ENCODE results near the gene G3BP2. TPM values are rescaled to one million over a fixed set of nuclear protein-coding genes. Genes with fewer than 3 reads are reported as not detected.

G3BP2 gene
- total and polyA plus RNA-seq, 4 donors, result 15.7 to 81.6 (median 55.1) TPM

GRCh38 chr4:75653845-75654503 lies 19.2 kb downstream of the G3BP2 start:
- WGBS, result 88% methylated on average over 2 of the region's 2 CpGs
- Histone ChIP-seq H3K4me3 (ENCODE audit: low read depth in 1 of 3, low read length in 3 of 3) (no peak overlapping the region), H3K27ac (ENCODE audit: low read depth in 1 of 2, low read length in 2 of 2) (no peak overlapping the region), H3K36me3 (ENCODE audit: control insufficient read depth in 4 of 4, insufficient read depth in 3 of 4, low read depth in 1 of 4, low read length in 3 of 4) (peaks cover 2 to 45% (median 36%) of the 10 kb centered on the region in 4 donors), H3K4me1 (ENCODE audit: control insufficient read depth in 4 of 4, insufficient read depth in 4 of 4, low read length in 3 of 4) (no peaks in the 10 kb centered on the region), H3K9ac (ENCODE audit: low read depth in 1 of 2, low read length in 2 of 2) (no peak overlapping the region), H3K9me3 (ENCODE audit: control insufficient read depth in 4 of 4, low read length in 3 of 4) (no peaks in the 10 kb centered on the region), H3K27me3 (ENCODE audit: control insufficient read depth in 4 of 4, insufficient read depth in 4 of 4, low read length in 3 of 4) (no peaks in the 10 kb centered on the region)
- TF ChIP-seq RAD21 (IDR thresholded peaks at IDR 0.05) (peak; percentile 84 to 87), RXRA (IDR thresholded peaks at IDR 0.05) (no peak)
- TF ChIP-seq, protein P1, sequence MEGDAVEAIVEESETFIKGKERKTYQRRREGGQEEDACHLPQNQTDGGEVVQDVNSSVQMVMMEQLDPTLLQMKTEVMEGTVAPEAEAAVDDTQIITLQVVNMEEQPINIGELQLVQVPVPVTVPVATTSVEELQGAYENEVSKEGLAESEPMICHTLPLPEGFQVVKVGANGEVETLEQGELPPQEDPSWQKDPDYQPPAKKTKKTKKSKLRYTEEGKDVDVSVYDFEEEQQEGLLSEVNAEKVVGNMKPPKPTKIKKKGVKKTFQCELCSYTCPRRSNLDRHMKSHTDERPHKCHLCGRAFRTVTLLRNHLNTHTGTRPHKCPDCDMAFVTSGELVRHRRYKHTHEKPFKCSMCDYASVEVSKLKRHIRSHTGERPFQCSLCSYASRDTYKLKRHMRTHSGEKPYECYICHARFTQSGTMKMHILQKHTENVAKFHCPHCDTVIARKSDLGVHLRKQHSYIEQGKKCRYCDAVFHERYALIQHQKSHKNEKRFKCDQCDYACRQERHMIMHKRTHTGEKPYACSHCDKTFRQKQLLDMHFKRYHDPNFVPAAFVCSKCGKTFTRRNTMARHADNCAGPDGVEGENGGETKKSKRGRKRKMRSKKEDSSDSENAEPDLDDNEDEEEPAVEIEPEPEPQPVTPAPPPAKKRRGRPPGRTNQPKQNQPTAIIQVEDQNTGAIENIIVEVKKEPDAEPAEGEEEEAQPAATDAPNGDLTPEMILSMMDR (IDR thresholded peaks at IDR 0.05; ENCODE audit: low read depth, low read length, missing input control), result peak; percentile 53
- no peak for DNase-seq (ENCODE audit: low spot score)

DNA sequence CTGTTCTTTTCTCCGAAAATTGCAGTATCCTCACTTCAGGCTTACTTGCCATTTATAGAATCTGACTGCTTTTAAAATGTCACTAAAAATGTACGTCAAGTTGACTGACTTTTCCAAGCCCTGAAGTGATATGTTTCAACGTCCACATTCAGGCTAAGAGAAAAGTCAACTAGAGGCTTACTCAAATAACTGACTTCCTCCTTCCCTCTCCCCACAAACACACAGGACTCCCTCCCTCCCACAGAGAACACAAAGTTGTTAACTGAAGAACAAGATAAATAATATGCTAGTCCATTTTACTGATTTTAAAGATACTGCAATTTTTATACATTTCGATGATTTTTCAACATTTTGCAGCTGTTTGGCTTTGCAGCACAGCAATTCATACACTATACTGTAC lies 29.1 kb downstream of the G3BP2 start:
- H3K36me3 ChIP-seq (ENCODE audit: control insufficient read depth in 4 of 4, insufficient read depth in 3 of 4, low read depth in 1 of 4, low read length in 3 of 4), result peaks cover 5 to 51% (median 42%) of the 10 kb centered on the region in 4 donors

More for the DNA sequence above, 29.1 kb downstream of the G3BP2 start:
- WGBS, result 81% methylated on average over 4 of the region's 4 CpGs
- Histone ChIP-seq H3K9me3 (ENCODE audit: control insufficient read depth in 4 of 4, low read length in 3 of 4) (no peaks in the 10 kb centered on the region), H3K4me1 (ENCODE audit: control insufficient read depth in 4 of 4, insufficient read depth in 4 of 4, low read length in 3 of 4) (no peaks in the 10 kb centered on the region), H3K4me3 (ENCODE audit: low read depth in 1 of 3, low read length in 3 of 3) (no peak overlapping the region), H3K27me3 (ENCODE audit: control insufficient read depth in 4 of 4, insufficient read depth in 4 of 4, low read length in 3 of 4) (no peaks in the 10 kb centered on the region), H3K9ac (ENCODE audit: low read depth in 1 of 2, low read length in 2 of 2) (no peak overlapping the region), H3K27ac (ENCODE audit: low read depth in 1 of 2, low read length in 2 of 2) (no peak overlapping the region)
- TF ChIP-seq, protein P2, sequence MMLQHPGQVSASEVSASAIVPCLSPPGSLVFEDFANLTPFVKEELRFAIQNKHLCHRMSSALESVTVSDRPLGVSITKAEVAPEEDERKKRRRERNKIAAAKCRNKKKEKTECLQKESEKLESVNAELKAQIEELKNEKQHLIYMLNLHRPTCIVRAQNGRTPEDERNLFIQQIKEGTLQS (IDR thresholded peaks at IDR 0.05), result no peak
- TF ChIP-seq HNF4G (IDR thresholded peaks at IDR 0.05) (no peak), FOXA1 (IDR thresholded peaks at IDR 0.05) (no peak), JUND (IDR thresholded peaks at IDR 0.05) (no peak), TAF1 (conservative IDR thresholded peaks at IDR 0.05) (no peak), YY1 (IDR thresholded peaks at IDR 0.05) (no peak), SP1 (IDR thresholded peaks at IDR 0.05) (no peak), EGR1 (IDR thresholded peaks at IDR 0.05; ENCODE audit: low read depth in 2 of 2) (no peak), GABPA (IDR thresholded peaks at IDR 0.05 in 1 of 2, conservative IDR thresholded peaks at IDR 0.05 in 1 of 2) (no peak), NR2F2 (IDR thresholded peaks at IDR 0.05) (no peak), HNF4A (conservative IDR thresholded peaks at IDR 0.05) (no peak), RAD21 (IDR thresholded peaks at IDR 0.05) (no peak), FOXA2 (IDR thresholded peaks at IDR 0.05) (no peak)
- TF ChIP-seq, protein P3, sequence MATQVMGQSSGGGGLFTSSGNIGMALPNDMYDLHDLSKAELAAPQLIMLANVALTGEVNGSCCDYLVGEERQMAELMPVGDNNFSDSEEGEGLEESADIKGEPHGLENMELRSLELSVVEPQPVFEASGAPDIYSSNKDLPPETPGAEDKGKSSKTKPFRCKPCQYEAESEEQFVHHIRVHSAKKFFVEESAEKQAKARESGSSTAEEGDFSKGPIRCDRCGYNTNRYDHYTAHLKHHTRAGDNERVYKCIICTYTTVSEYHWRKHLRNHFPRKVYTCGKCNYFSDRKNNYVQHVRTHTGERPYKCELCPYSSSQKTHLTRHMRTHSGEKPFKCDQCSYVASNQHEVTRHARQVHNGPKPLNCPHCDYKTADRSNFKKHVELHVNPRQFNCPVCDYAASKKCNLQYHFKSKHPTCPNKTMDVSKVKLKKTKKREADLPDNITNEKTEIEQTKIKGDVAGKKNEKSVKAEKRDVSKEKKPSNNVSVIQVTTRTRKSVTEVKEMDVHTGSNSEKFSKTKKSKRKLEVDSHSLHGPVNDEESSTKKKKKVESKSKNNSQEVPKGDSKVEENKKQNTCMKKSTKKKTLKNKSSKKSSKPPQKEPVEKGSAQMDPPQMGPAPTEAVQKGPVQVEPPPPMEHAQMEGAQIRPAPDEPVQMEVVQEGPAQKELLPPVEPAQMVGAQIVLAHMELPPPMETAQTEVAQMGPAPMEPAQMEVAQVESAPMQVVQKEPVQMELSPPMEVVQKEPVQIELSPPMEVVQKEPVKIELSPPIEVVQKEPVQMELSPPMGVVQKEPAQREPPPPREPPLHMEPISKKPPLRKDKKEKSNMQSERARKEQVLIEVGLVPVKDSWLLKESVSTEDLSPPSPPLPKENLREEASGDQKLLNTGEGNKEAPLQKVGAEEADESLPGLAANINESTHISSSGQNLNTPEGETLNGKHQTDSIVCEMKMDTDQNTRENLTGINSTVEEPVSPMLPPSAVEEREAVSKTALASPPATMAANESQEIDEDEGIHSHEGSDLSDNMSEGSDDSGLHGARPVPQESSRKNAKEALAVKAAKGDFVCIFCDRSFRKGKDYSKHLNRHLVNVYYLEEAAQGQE (IDR thresholded peaks at IDR 0.05), result no peak
- TF ChIP-seq, protein P1 (IDR thresholded peaks at IDR 0.05; ENCODE audit: low read depth, low read length, missing input control), result no peak
- no peak for DNase-seq (ENCODE audit: low spot score)
